ENCODE data around the gene ESYT2. TPM values are rescaled to one million over a fixed set of nuclear protein-coding genes. Genes with fewer than 3 reads are reported as not detected.

ESYT2 gene
- total RNA-seq, 4 donors from 2014 or later = 91.6 to 159 (median 100) TPM

DNA sequence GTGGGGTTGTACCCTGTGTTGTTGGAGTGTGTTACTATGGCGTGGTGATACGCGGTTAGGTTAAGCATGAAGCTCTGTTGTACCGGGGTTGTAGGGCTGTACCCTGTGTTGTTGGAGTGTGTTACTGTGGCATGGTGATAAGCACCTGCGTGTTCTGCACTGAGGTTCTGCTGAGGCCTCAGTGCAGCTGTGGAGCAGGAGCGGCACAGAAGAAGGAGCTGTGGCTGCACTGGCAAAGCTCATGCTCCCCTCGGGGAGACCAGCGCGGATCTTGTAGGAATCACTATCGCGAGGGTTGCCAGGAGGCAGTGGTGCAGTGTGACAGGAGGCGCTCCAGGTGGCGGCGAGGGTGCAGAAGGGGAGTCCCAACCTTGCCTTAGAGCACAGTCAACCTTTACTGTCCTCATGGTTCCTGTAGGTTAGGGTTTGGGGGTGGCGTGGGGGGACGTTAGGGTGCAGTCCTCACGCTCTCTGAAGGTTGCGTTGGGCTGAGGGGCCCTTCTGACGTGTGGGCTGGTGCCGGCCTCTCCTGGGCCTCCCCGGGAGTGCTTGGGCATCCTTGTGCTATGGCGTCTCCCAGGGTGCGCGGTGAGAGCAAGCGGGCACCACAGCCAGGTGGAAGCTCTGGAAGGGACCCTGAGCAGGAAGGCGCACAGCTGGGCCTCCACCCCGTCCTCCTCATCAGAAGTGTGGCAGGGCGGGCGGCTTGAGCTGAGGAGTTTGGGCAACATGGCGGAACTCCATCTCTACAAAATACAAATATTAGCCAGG, 38.1 kb upstream of the ESYT2 start:
- DNase-seq = no peak
- no peak overlapping the region for H3K27ac ChIP-seq
- intact Hi-C loops (cut with DNase I; ENCODE audit: low total_unique reads) = no loop called here
- TF ChIP-seq, protein P1, sequence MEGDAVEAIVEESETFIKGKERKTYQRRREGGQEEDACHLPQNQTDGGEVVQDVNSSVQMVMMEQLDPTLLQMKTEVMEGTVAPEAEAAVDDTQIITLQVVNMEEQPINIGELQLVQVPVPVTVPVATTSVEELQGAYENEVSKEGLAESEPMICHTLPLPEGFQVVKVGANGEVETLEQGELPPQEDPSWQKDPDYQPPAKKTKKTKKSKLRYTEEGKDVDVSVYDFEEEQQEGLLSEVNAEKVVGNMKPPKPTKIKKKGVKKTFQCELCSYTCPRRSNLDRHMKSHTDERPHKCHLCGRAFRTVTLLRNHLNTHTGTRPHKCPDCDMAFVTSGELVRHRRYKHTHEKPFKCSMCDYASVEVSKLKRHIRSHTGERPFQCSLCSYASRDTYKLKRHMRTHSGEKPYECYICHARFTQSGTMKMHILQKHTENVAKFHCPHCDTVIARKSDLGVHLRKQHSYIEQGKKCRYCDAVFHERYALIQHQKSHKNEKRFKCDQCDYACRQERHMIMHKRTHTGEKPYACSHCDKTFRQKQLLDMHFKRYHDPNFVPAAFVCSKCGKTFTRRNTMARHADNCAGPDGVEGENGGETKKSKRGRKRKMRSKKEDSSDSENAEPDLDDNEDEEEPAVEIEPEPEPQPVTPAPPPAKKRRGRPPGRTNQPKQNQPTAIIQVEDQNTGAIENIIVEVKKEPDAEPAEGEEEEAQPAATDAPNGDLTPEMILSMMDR (IDR thresholded peaks at IDR 0.05) = no peak
- no peak for TF ChIP-seq POLR2A (IDR thresholded peaks at IDR 0.05)
- no peaks in the 10 kb centered on the region for H3K4me1 ChIP-seq
- no peaks in the 10 kb centered on the region for H3K27me3 ChIP-seq
- no peaks in the 10 kb centered on the region for H3K9me3 ChIP-seq
- no peak overlapping the region for H3K4me3 ChIP-seq
- no peaks in the 10 kb centered on the region for H3K36me3 ChIP-seq

DNA sequence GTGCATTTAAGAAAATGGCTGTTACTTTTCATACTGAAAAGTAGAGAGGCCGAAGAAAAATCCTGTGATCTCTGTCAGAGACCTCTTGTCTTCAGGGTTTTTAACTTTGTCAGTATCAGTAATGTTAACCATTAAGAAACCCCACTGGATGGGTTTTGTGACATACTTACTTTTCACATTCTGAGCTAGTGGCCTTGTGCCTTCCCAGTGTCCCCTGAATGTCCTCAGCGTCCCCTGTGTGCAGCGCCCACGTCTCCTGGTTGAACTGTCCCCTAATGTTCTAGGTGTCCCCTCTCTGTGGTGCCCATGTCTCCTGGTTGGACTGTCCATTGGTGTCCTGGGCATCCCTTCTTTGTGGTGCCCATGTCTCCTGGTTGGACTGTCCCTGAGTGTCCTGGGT, 36.7 kb upstream of the ESYT2 start:
- Histone ChIP-seq H3K27ac (peak overlapping the region in 1 of 2 donors; percentile 5), H3K4me3 (no peak overlapping the region), H3K27me3 (no peaks in the 10 kb centered on the region), H3K4me1 (no peaks in the 10 kb centered on the region), H3K36me3 (no peaks in the 10 kb centered on the region), H3K9me3 (no peaks in the 10 kb centered on the region)
- no peak for TF ChIP-seq POLR2A (IDR thresholded peaks at IDR 0.05)
- TF ChIP-seq, protein P1 (IDR thresholded peaks at IDR 0.05) = no peak
- DNase-seq = no peak
- intact Hi-C loops (cut with DNase I; ENCODE audit: low total_unique reads) = no loop called here

- no peak for DNase-seq
- no peaks in the 10 kb centered on the region for H3K9me3 ChIP-seq
- intact Hi-C loops (cut with DNase I; ENCODE audit: low total_unique reads) = no loop called here
- H3K27ac ChIP-seq = peak overlapping the region; percentile 1 to 5
- H3K4me1 ChIP-seq = no peaks in the 10 kb centered on the region
- no peak for TF ChIP-seq POLR2A (IDR thresholded peaks at IDR 0.05)
- TF ChIP-seq, protein P1 (IDR thresholded peaks at IDR 0.05) = no peak
- no peaks in the 10 kb centered on the region for H3K27me3 ChIP-seq
- H3K4me3 ChIP-seq = no peak overlapping the region
- no peaks in the 10 kb centered on the region for H3K36me3 ChIP-seq
Measured at GRCh38 chr7:158865462-158865922, 36.2 kb upstream of the ESYT2 start.

GRCh38 chr7:158864833-158865232, 35.5 kb upstream of the ESYT2 start:
- intact Hi-C loops (cut with DNase I; ENCODE audit: low total_unique reads) = no loop called here
- no peaks in the 10 kb centered on the region for H3K36me3 ChIP-seq
- no peak for DNase-seq
- H3K4me3 ChIP-seq = no peak overlapping the region
- no peaks in the 10 kb centered on the region for H3K27me3 ChIP-seq
- TF ChIP-seq, protein P1 (IDR thresholded peaks at IDR 0.05) = no peak
- no peak for TF ChIP-seq POLR2A (IDR thresholded peaks at IDR 0.05)
- peak overlapping the region in 1 of 2 donors; percentile 83 for H3K27ac ChIP-seq
- H3K4me1 ChIP-seq = no peaks in the 10 kb centered on the region
- H3K9me3 ChIP-seq = no peaks in the 10 kb centered on the region

GRCh38 chr7:158864507-158864820, 35.2 kb upstream of the ESYT2 start:
- no peaks in the 10 kb centered on the region for H3K36me3 ChIP-seq
- intact Hi-C loops (cut with DNase I; ENCODE audit: low total_unique reads) = no loop called here
- TF ChIP-seq POLR2A (IDR thresholded peaks at IDR 0.05) = no peak
- TF ChIP-seq, protein P1 (IDR thresholded peaks at IDR 0.05) = no peak
- H3K4me3 ChIP-seq = peak overlapping the region in 1 of 2 donors; percentile 61
- no peak for DNase-seq
- H3K27me3 ChIP-seq = no peaks in the 10 kb centered on the region
- peak overlapping the region; percentile 70 to 83 for H3K27ac ChIP-seq
- H3K4me1 ChIP-seq = no peaks in the 10 kb centered on the region
- no peaks in the 10 kb centered on the region for H3K9me3 ChIP-seq

All from uterus (tissue), 4 donors.